GM12891 (cell line): Measurements from ENCODE around the gene ZC3H4.
A peak's percentile ranks its signal among the peaks of the same experiment; 100 is the strongest.

Experiments
- DNase-seq: peaks from one replicate; pipeline ENCODE4 v3.0.0; 2011; ENCODE audit warnings: low spot score; ENCODE audit not compliant: insufficient read length
- FAIRE-seq: peaks from 2 replicates; lab custom pipeline; 2011; peaks lifted over from hg19 to GRCh38; lab: Jason Lieb, UNC
- PAX5 ChIP-seq: IDR thresholded peaks from 2 replicates; pipeline ENCODE4 v1.6.1; 2011; ENCODE audit warnings: low read length, moderate library complexity, mild to moderate bottlenecking; ENCODE audit not compliant: insufficient read depth, severe bottlenecking
- POLR2A ChIP-seq: IDR thresholded peaks from 2 replicates; pipeline ENCODE4 v1.6.1; 2011; ENCODE audit warnings: low read depth, low read length, control low read depth
- POLR2AphosphoS5 ChIP-seq: IDR thresholded peaks from 2 replicates; pipeline ENCODE4 v1.6.1; 2011; ENCODE audit warnings: low read depth, low read length, control low read depth
- POU2F2 ChIP-seq: IDR thresholded peaks from 2 replicates; pipeline ENCODE4 v1.6.1; 2011; ENCODE audit warnings: low read depth, mild to moderate bottlenecking, control low read depth, low read length, moderate library complexity
- SPI1 ChIP-seq: IDR thresholded peaks from 2 replicates; pipeline ENCODE4 v1.6.1; 2011; ENCODE audit warnings: low read depth, low read length, control low read depth
- TAF1 ChIP-seq: IDR thresholded peaks from 2 replicates; pipeline ENCODE4 v1.6.1; 2011; ENCODE audit warnings: low read depth, low read length, control low read depth

The ZC3H4 gene

GRCh38 chr19:47134545-47134944 is 21.0 kb upstream of the ZC3H4 start:
- TF ChIP-seq SPI1 (no peak), POU2F2 (no peak), POLR2AphosphoS5 (no peak), TAF1 (no peak), PAX5 (no peak), POLR2A (no peak)
- FAIRE-seq: no peak
- no peak for DNase-seq

DNA sequence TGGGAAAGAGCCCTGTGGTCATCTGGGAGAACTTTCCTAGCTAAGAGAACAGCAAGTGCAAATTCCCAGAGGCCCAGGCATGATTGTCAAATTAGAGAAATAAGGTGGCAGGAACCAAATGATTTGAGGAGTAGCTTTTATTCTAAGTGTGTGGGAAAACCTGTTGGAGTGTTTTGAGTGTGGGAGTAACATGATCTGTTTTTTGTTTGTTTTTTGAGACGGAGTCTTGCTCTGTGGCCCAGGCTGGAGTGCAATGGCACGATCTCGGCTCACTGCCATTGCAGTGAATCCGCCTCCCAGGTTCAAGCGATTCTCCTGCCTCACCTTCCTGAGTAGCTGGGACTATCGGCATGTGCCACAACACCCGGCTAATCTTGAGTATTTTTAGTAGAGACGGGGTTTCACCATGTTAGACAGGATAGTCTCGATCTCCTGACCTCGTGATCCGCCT is 19.5 kb upstream of the ZC3H4 start:
- no peak for TF ChIP-seq SPI1
- no peak for DNase-seq
- FAIRE-seq: no peak

- DNase-seq (no peak), FAIRE-seq (no peak)
- no peak for TF ChIP-seq TAF1
- TF ChIP-seq POU2F2: no peak
- no peak for TF ChIP-seq POLR2AphosphoS5
- TF ChIP-seq POLR2A: no peak
- no peak for TF ChIP-seq SPI1
- TF ChIP-seq PAX5: no peak
Measured at GRCh38 chr19:47132194-47132852, 18.7 kb upstream of the ZC3H4 start.

GRCh38 chr19:47130589-47131227 is 17.1 kb upstream of the ZC3H4 start, which contains the start of gene SAE1:
Gene SAE1 (plus strand): TSS chr19:47130835. CDS start chr19:47130931, 96 bp downstream.
- TF ChIP-seq SPI1: no peak
- peak; percentile 57; the same call in 1 of the 2 replicates for TF ChIP-seq TAF1
- TF ChIP-seq POU2F2: no peak
- TF ChIP-seq POLR2A: peak; percentile 62
- no peak for TF ChIP-seq PAX5
- TF ChIP-seq POLR2AphosphoS5: peak; percentile 49; the same call in 1 of the 2 replicates
- FAIRE-seq (peak; percentile 100), DNase-seq (peak; percentile 97)

- TF ChIP-seq PAX5: no peak
- TF ChIP-seq TAF1: no peak
- TF ChIP-seq POLR2AphosphoS5: no peak
- TF ChIP-seq POU2F2: no peak
- no peak for TF ChIP-seq POLR2A
- no peak for TF ChIP-seq SPI1
- FAIRE-seq (no peak), DNase-seq (no peak)
Measured at GRCh38 chr19:47130120-47130588, 16.6 kb upstream of the ZC3H4 start.

GRCh38 chr19:47129579-47129978 is 16.0 kb upstream of the ZC3H4 start:
- DNase-seq (no peak), FAIRE-seq (no peak)
- TF ChIP-seq PAX5 (no peak), TAF1 (no peak), POLR2AphosphoS5 (no peak), SPI1 (no peak), POLR2A (no peak), POU2F2 (no peak)

DNA sequence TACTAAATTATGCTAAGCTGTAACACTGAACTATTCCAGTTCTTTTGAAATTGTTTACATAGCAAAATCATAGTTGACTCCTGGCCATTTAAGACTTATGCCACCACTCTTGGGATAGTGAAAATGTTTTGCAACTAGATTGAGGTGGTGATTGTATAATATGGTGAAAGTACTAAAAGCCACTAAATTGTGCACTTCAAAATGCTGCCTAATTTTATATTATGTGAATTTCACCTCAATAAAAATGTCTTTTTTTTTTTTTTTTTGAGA is 12.0 kb upstream of the ZC3H4 start:
- DNase-seq: no peak
- TF ChIP-seq PAX5: no peak
- no peak for TF ChIP-seq POLR2AphosphoS5
- no peak for TF ChIP-seq TAF1
- no peak for TF ChIP-seq POU2F2
- TF ChIP-seq SPI1: no peak
- no peak for TF ChIP-seq POLR2A
- FAIRE-seq: no peak

DNA sequence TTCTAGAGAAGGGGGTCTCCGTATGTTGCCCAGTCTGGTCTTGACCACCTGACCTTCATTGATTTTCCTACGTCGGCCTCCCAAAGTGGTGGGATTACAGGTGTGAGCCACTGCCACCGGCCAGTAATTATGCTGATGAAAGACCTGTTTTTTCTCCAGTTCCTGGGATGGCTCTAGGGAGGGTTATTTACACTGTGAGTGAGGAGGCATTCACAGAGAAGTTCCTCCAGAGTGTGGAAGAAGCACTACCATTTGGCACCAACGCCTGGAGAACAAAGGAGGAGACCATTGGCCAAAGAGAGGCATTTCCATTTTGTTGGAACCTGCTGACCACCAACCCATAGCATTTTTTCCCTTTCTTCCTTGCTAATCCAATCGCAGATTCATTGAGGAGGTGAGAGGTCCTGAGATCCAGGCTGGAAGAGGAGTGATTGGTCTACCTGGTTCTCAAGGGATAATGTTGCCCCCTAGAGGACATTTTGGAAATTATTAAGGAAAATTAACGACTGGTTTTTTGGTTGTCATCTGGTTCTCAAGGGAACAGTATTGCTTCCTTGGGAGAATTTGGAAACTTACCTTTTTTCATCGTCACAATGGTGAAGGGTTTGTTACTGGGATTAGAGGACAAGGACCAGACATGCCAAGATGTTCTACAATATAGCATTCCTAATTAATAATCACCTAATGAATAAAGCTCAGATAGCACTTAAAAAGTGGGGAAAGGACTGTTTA is 11.5 kb upstream of the ZC3H4 start:
- TF ChIP-seq POLR2AphosphoS5 (no peak), TAF1 (no peak), POLR2A (no peak), SPI1 (no peak), PAX5 (no peak), POU2F2 (no peak)
- DNase-seq: peak; percentile 30
- peak; percentile 71 for FAIRE-seq

- no peak for TF ChIP-seq POU2F2
- no peak for TF ChIP-seq POLR2AphosphoS5
- TF ChIP-seq SPI1: no peak
- no peak for TF ChIP-seq POLR2A
- no peak for TF ChIP-seq PAX5
- TF ChIP-seq TAF1: no peak
- DNase-seq: no peak
- FAIRE-seq: no peak
Measured at GRCh38 chr19:47123406-47123805, 9.8 kb upstream of the ZC3H4 start.
